Measurements from ENCODE around the gene ZNF655.
A peak's percentile ranks its signal among the peaks of the same experiment; 100 is the strongest.
"Not testable (repeated sequence)": the region's sequence is repeated elsewhere in the genome, so short reads cannot be mapped to it uniquely, and the experiment has no call there.

Gene ZNF655

DNA sequence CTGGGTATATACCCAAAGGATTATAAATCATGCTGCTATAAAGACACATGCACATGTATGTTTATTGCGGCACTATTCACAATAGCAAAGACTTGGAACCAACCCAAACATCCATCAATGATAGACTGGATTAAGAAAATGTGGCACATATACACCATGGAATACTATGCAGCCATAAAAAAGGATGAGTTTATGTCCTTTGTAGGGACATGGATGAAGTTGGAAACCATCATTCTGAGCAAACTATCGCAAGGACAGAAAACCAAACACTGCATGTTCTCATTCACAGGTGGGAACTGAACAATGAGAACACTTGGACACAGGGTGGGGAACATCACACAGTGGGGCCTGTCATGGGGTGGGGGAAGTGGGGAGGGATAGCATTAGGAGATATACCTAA lies 8.9 kb upstream of the ZNF655 start:
- H3K27ac ChIP-seq (ENCODE audit: extremely low read depth, low read depth, low read length); POLR2A ChIA-PET: not testable (repeated sequence)

DNA sequence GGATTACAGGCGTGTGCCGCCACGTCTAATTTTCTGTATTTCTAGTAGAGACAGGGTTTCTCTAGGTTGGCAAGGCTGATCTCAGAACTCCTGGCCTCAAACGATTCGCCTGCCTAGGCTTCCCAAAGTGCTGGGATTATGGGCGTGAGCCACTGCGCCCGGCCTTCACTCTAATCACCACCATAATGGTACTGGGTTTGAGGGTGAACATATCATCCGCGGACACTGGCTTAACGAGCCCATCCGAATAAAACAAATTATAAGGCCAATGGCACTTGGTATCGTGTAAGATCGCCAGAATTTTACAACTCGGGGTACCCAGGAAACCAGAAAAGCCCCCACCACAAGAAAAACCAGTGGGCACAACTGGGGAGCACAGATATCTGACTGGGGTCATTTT lies 7.1 kb upstream of the ZNF655 start:
- Histone ChIP-seq H3K4me1 (ENCODE audit: control insufficient read depth, insufficient read depth, low read length) (no peaks in the 10 kb centered on the region), H3K4me3 (ENCODE audit: low read depth, low read length) (peak overlapping the region; percentile 97), H3K36me3 (ENCODE audit: control insufficient read depth in 2 of 2, insufficient read depth in 1 of 2, low read length in 2 of 2) (peaks cover 24 to 40% of the 10 kb centered on the region in 2 experiments), H3K9me3 (ENCODE audit: control insufficient read depth, insufficient read depth, low read depth, low read length) (no peaks in the 10 kb centered on the region; the same call in 1 of the 2 replicates), H3K27ac (ENCODE audit: extremely low read depth, low read depth, low read length) (peak overlapping the region; percentile 11; the same call in 1 of the 2 replicates)
- TF ChIP-seq, protein P1, sequence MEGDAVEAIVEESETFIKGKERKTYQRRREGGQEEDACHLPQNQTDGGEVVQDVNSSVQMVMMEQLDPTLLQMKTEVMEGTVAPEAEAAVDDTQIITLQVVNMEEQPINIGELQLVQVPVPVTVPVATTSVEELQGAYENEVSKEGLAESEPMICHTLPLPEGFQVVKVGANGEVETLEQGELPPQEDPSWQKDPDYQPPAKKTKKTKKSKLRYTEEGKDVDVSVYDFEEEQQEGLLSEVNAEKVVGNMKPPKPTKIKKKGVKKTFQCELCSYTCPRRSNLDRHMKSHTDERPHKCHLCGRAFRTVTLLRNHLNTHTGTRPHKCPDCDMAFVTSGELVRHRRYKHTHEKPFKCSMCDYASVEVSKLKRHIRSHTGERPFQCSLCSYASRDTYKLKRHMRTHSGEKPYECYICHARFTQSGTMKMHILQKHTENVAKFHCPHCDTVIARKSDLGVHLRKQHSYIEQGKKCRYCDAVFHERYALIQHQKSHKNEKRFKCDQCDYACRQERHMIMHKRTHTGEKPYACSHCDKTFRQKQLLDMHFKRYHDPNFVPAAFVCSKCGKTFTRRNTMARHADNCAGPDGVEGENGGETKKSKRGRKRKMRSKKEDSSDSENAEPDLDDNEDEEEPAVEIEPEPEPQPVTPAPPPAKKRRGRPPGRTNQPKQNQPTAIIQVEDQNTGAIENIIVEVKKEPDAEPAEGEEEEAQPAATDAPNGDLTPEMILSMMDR (tag by site-specific recombination; IDR thresholded peaks at IDR 0.05): no peak
- TF ChIP-seq KLF7 (tag by site-specific recombination; IDR thresholded peaks at IDR 0.05; ENCODE audit: borderline replicate concordance) (no peak), ZNF776 (tag by site-specific recombination; IDR thresholded peaks at IDR 0.05; ENCODE audit: borderline replicate concordance) (no peak), ZEB2 (tag by site-specific recombination; IDR thresholded peaks at IDR 0.05) (no peak), ZNF658 (tag by site-specific recombination; IDR thresholded peaks at IDR 0.05) (no peak), KLF8 (tag by site-specific recombination; IDR thresholded peaks at IDR 0.05) (no peak)
- ChIA-PET CTCF (interaction anchor here (1.2 kb wide), 1 partner anchor 65 kb away, joined by 5 read pairs; the partner anchor contains the start of gene ZSCAN25), POLR2A (interaction anchor here (0.7 to 1.2 kb wide), 3 partner anchors 16 to 66 kb away, joined by 3 to 17 read pairs (median 10); partner anchors contain the start of genes ZKSCAN5 and ZSCAN25)

More for the DNA sequence above, 8.9 kb upstream of the ZNF655 start:
- TF ChIP-seq, protein P2, sequence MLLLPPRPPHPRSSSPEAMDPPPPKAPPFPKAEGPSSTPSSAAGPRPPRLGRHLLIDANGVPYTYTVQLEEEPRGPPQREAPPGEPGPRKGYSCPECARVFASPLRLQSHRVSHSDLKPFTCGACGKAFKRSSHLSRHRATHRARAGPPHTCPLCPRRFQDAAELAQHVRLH (tag by site-specific recombination; IDR thresholded peaks at IDR 0.05): peak; percentile 73; the same call in 1 of the 2 replicates
- TF ChIP-seq, protein P3, sequence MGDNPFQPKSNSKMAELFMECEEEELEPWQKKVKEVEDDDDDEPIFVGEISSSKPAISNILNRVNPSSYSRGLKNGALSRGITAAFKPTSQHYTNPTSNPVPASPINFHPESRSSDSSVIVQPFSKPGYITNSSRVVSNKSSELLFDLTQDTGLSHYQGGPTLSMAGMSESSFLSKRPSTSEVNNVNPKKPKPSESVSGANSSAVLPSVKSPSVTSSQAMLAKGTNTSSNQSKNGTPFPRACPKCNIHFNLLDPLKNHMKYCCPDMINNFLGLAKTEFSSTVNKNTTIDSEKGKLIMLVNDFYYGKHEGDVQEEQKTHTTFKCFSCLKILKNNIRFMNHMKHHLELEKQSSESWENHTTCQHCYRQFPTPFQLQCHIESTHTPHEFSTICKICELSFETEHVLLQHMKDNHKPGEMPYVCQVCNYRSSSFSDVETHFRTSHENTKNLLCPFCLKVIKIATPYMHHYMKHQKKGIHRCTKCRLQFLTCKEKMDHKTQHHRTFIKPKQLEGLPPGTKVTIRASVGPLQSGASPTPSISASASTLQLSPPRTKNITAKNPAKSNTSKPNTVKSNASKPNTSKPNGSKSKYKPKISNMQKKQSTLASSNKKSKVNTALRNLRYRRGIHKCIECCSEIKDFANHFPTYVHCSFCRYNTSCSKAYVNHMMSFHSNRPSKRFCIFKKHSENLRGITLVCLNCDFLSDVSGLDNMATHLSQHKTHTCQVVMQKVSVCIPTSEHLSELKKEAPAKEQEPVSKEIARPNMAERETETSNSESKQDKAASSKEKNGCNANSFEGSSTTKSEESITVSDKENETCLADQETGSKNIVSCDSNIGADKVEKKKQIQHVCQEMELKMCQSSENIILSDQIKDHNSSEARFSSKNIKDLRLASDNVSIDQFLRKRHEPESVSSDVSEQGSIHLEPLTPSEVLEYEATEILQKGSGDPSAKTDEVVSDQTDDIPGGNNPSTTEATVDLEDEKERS (tag by site-specific recombination; IDR thresholded peaks at IDR 0.05): 0 out of 2 replicates have a peak, but pooled peaks have one; percentile 27
- peak; percentile 95 for TF ChIP-seq ZNF146 (tag by site-specific recombination; IDR thresholded peaks at IDR 0.05)
- CTCF ChIA-PET; H3K9me3 ChIP-seq (ENCODE audit: control insufficient read depth, insufficient read depth, low read depth, low read length); H3K4me1 ChIP-seq (ENCODE audit: control insufficient read depth, insufficient read depth, low read length); H3K4me3 ChIP-seq (ENCODE audit: low read depth, low read length): not testable (repeated sequence)
- peaks cover 21 to 26% of the 10 kb centered on the region in 2 experiments for H3K36me3 ChIP-seq (ENCODE audit: control insufficient read depth in 2 of 2, insufficient read depth in 1 of 2, low read length in 2 of 2)

DNA sequence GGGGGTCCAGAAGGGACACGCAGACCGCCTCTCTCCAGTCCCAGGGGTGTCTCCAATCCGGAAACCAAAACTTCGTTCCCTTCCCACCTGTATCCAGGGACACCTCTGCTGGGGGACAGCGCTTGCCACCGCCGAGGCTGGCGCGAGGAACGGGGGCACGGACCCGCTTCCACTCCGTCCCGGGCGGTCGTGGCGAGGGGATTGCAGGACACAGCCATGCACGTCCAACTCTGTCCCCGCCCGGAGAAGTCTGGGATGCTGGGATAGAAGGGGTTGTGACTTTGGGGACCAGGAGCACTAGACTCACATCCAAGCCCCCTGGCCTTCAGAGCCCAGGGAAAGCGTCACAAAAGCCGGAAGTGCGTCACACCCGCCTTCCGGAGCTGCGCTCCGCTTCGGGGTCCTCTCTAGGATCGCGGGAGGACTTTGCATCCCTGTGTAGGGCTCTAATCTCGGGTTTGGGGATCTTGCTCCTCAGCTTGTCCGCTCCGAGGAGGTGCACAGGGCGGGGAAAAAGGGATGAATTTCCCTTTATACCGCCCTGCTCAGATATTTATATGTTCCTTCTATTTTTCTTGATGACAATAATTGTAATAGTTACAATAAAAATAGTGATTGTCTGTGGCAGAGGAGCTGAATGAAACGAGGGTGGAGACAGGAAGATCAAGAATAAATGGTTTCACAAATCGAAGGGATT lies 6.5 kb upstream of the ZNF655 start, which contains the start of gene FAM200A:
Gene FAM200A (minus strand): TSS at position 348 of the 697 bp plus-strand sequence. CDS start 3,707 bp downstream, outside the sequence.
- Histone ChIP-seq H3K4me3 (ENCODE audit: low read depth, low read length) (peak within 1 kb of the TSS; percentile 97), H3K36me3 (ENCODE audit: control insufficient read depth in 2 of 2, insufficient read depth in 1 of 2, low read length in 2 of 2) (peaks cover 27 to 44% of the 10 kb centered on the region in 2 experiments), H3K27ac (ENCODE audit: extremely low read depth, low read depth, low read length) (peak within 1 kb of the TSS; percentile 11), H3K9me3 (ENCODE audit: control insufficient read depth, insufficient read depth, low read depth, low read length) (no peaks in the 10 kb centered on the region; the same call in 1 of the 2 replicates), H3K4me1 (ENCODE audit: control insufficient read depth, insufficient read depth, low read length) (no peaks in the 10 kb centered on the region)
- CTCF ChIA-PET: interaction anchor here (1.2 kb wide), 2 partner anchors 12 to 65 kb away, joined by 3 to 5 read pairs; partner anchors contain the start of gene ZSCAN25
- POLR2A ChIA-PET: interaction anchor here (0.9 to 1.2 kb wide), 6 partner anchors 8 to 65 kb away, joined by 3 to 17 read pairs (median 4); partner anchors contain the start of genes ZKSCAN5, ZNF394 and ZSCAN25
- TF ChIP-seq SP7 (tag by site-specific recombination; IDR thresholded peaks at IDR 0.05) (peak; percentile 76), GLIS1 (tag by site-specific recombination; IDR thresholded peaks at IDR 0.05) (peak; percentile 47; the same call in 1 of the 2 replicates), ZNF2 (tag by site-specific recombination; IDR thresholded peaks at IDR 0.05) (peak; percentile 81), ZNF600 (tag by site-specific recombination; IDR thresholded peaks at IDR 0.05) (peak; percentile 27; the same call in 1 of the 2 replicates), YY1 (tag by site-specific recombination; IDR thresholded peaks at IDR 0.05) (no peak), ZNF560 (tag by site-specific recombination; IDR thresholded peaks at IDR 0.05; ENCODE audit: borderline replicate concordance) (no peak), ZXDB (tag by site-specific recombination; IDR thresholded peaks at IDR 0.05) (peak; percentile 90; the same call in 1 of the 2 replicates), ZNF843 (tag by site-specific recombination; IDR thresholded peaks at IDR 0.05) (peak; percentile 34; the same call in 1 of the 2 replicates), ZNF561 (tag by site-specific recombination; IDR thresholded peaks at IDR 0.05; ENCODE audit: borderline replicate concordance) (peak; percentile 56; the same call in 1 of the 2 replicates), ZBTB20 (tag by site-specific recombination; IDR thresholded peaks at IDR 0.05) (peak; percentile 43; the same call in 1 of the 2 replicates)
- TF ChIP-seq, protein P4, sequence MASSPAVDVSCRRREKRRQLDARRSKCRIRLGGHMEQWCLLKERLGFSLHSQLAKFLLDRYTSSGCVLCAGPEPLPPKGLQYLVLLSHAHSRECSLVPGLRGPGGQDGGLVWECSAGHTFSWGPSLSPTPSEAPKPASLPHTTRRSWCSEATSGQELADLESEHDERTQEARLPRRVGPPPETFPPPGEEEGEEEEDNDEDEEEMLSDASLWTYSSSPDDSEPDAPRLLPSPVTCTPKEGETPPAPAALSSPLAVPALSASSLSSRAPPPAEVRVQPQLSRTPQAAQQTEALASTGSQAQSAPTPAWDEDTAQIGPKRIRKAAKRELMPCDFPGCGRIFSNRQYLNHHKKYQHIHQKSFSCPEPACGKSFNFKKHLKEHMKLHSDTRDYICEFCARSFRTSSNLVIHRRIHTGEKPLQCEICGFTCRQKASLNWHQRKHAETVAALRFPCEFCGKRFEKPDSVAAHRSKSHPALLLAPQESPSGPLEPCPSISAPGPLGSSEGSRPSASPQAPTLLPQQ (tag by site-specific recombination; IDR thresholded peaks at IDR 0.05): peak; percentile 40; the same call in 1 of the 2 replicates

All from HEK293 (cell line).